ENCODE results near the gene ZNF282.

ZNF282 gene

GRCh38 chr7:149191851-149192250 is 3.5 kb upstream of the ZNF282 start:
- no peak for DNase-seq (ENCODE audit: low spot score)

- no peak for DNase-seq (ENCODE audit: low spot score)
Observed at GRCh38 chr7:149194799-149195179, 557 bp upstream of the ZNF282 start.

GRCh38 chr7:149196151-149196704 is 882 bp downstream of the ZNF282 start:
- DNase-seq (ENCODE audit: low spot score): no peak

GRCh38 chr7:149196705-149197171 is 1.4 kb downstream of the ZNF282 start:
- DNase-seq (ENCODE audit: low spot score): peak; percentile 59

- no peak for DNase-seq (ENCODE audit: low spot score)
Observed at GRCh38 chr7:149197675-149198074, 2.3 kb downstream of the ZNF282 start.

- DNase-seq (ENCODE audit: low spot score): no peak
Observed at GRCh38 chr7:149198161-149198816, 2.9 kb downstream of the ZNF282 start.

- DNase-seq (ENCODE audit: low spot score): no peak
Observed at GRCh38 chr7:149199234-149199995, 4.1 kb downstream of the ZNF282 start.

GRCh38 chr7:149202831-149203231 is 7.5 kb downstream of the ZNF282 start:
- DNase-seq (ENCODE audit: low spot score): peak; percentile 43

- DNase-seq (ENCODE audit: low spot score): no peak
Observed at GRCh38 chr7:149205690-149206381, 10.5 kb downstream of the ZNF282 start.

GRCh38 chr7:149207324-149208035 is 12.1 kb downstream of the ZNF282 start:
- DNase-seq (ENCODE audit: low spot score): no peak

GRCh38 chr7:149209518-149210269 is 14.3 kb downstream of the ZNF282 start:
- peak; percentile 75 for DNase-seq (ENCODE audit: low spot score)

- no peak for DNase-seq (ENCODE audit: low spot score)
Observed at GRCh38 chr7:149210551-149210950, 15.2 kb downstream of the ZNF282 start.

GRCh38 chr7:149214020-149214720 is 18.8 kb downstream of the ZNF282 start:
- DNase-seq (ENCODE audit: low spot score): no peak

GRCh38 chr7:149216402-149216801 is 21.1 kb downstream of the ZNF282 start:
- DNase-seq (ENCODE audit: low spot score): no peak

- no peak for DNase-seq (ENCODE audit: low spot score)
Observed at GRCh38 chr7:149217570-149217969, 22.2 kb downstream of the ZNF282 start.

GRCh38 chr7:149218469-149219420 is 23.4 kb downstream of the ZNF282 start:
- no peak for DNase-seq (ENCODE audit: low spot score)

- peak; percentile 52 for DNase-seq (ENCODE audit: low spot score)
Observed at GRCh38 chr7:149220534-149220933, 25.2 kb downstream of the ZNF282 start.

- DNase-seq (ENCODE audit: low spot score): no peak
Observed at GRCh38 chr7:149223176-149223575, 27.8 kb downstream of the ZNF282 start.

- no peak for DNase-seq (ENCODE audit: low spot score)
Observed at GRCh38 chr7:149223761-149224160, 28.4 kb downstream of the ZNF282 start.

Measured in AG08396 (cell line).